Omental fat pad (tissue), 4 donors: ENCODE data around the gene SLC19A1. TPM values are rescaled to one million over a fixed set of nuclear protein-coding genes. Genes with fewer than 3 reads are reported as not detected.

Experiments used
- ATAC-seq: fragments of 150-250 bp; one replicate; pipeline ENCODE4 v1.9.1; 2016; ENCODE audit warnings: mild to moderate bottlenecking, moderate library complexity; ENCODE audit not compliant: low FRiP score
- DNase-seq: peaks from one replicate; pipeline ENCODE4 v3.0.0-alpha.2; 2019; ENCODE audit warnings: low spot score
- total RNA-seq, 4 donors: library from RNA; depleted of rRNA; stranded (reverse); fragments of >200 nt; gene quantifications; one replicate each; pipeline ENCODE4 v1.1.0, GENCODE V29; 2016
- TF ChIP-seq, protein P1 (sequence below), 3 donors: fragments of 450-650 bp; IDR thresholded peaks; one replicate each; pipeline ENCODE4 v1.5.1; 2016 to 2017; ENCODE audit warnings: antibody characterized with exemption in 3 of 3, mild to moderate bottlenecking in 3 of 3, moderate library complexity in 2 of 3

Gene SLC19A1
- total RNA-seq, 4 donors from 2014 or later = 5.8 to 18.6 (median 14.6) TPM

DNA sequence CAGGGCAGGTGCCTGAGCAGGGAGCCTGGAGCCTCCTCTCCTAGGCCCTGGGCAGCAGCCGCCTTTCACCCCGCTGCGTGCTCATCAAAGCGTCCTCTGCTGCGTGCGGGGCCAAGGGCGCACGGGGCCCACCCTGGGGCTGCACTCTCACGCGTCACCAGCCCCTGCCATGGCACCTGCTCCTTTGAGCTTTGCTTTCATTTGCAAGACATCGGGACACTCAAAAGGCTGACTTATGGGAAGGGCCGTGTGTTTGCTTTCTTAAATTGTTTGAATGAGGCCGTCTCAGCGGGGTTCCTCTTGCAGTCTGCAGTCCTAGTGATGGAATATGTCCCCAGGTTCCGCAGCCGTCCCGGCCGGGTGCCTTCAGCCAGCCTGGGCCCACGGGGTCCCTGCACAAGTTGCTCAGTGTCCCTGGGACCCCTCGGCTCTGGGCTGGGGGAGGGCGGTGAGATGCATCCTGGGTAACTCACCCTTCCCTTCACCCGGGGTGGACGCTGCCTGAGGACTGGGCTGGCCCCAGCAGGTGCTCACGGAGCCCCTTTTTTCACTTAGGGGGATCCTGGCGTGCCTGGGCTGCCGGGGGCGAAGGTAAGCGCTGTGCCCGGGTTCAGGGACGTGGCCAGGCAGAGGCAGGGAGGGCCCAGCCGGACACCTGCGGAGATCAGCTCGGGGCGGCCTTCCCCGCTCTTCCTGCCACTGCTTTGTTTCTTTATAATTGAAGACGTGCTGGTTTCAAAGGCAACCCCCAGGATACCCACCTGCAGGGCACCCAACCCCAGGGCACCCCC lies 53.1 kb downstream of the SLC19A1 start:
- DNase-seq = no peak
- no peak for ATAC-seq
- TF ChIP-seq, protein P1, sequence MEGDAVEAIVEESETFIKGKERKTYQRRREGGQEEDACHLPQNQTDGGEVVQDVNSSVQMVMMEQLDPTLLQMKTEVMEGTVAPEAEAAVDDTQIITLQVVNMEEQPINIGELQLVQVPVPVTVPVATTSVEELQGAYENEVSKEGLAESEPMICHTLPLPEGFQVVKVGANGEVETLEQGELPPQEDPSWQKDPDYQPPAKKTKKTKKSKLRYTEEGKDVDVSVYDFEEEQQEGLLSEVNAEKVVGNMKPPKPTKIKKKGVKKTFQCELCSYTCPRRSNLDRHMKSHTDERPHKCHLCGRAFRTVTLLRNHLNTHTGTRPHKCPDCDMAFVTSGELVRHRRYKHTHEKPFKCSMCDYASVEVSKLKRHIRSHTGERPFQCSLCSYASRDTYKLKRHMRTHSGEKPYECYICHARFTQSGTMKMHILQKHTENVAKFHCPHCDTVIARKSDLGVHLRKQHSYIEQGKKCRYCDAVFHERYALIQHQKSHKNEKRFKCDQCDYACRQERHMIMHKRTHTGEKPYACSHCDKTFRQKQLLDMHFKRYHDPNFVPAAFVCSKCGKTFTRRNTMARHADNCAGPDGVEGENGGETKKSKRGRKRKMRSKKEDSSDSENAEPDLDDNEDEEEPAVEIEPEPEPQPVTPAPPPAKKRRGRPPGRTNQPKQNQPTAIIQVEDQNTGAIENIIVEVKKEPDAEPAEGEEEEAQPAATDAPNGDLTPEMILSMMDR (IDR thresholded peaks at IDR 0.05) = no peak

DNA sequence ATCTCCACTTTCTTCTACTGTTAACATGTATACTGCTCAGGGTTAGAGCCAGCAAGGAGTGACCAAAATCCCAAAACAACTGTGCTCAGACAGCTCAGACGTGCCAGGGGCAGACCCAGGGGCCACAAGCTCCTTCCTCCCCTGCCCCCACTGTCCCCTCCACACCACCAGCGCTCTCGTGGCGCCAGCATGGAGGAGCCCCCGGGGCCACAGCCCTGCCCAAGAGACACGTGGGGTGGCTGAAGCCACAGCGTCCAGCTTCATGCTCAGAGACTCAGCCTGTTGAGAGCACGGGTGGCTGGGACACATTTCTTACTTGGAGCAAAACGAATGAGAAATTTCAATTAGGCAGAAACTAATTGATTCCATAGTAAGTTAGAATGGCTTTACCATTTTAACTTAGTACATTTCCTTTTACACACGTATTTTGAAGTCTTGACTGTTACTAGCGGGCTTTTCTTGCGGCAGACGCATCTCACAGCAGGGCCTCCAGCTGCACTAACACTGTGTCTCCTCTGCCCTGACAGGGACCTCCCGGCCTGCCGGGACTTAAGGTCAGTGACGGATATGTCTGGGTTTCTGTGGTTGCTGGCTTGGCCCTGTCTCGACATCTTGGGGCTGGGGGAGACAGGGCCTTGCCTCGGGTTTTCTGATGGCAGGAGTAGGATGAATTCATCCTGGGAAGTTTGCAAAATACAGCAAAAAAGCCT lies 54.2 kb downstream of the SLC19A1 start:
- DNase-seq (no peak), ATAC-seq (no peak)
- TF ChIP-seq, protein P1 (IDR thresholded peaks at IDR 0.05) = no peak

DNA sequence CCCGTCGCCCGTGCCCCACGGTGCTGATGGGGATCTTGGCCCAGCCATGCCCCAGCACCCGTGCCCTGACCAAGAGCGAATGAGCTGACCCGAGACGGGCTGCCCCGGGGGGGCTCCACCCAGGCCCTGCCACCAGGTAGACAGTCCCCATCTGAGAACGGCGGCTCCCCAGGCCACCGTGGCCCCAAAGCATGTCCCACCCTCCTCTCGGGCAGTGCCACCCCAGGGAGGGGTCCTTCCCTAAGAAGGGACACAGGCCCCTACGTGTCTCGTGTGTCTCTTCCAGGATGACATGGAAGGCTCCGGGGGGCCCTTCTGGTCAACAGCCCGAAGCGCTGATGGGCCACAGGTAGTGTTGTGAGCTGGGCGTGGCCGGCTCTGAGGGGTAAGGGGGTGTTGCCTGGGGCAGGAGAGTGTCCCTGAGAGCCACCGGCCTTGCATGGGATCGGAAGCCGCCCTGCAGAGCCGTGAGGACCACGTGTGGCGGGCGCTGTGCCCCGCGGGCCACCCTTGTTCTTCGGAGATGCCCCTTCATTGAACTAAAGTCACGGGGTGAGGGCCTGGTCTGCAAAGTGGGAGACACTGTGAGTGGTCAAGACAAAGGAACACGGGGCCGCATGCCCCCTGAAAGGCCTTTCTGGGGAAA lies 55.0 kb downstream of the SLC19A1 start:
- TF ChIP-seq, protein P1 (IDR thresholded peaks at IDR 0.05) = no peak
- no peak for ATAC-seq

DNA sequence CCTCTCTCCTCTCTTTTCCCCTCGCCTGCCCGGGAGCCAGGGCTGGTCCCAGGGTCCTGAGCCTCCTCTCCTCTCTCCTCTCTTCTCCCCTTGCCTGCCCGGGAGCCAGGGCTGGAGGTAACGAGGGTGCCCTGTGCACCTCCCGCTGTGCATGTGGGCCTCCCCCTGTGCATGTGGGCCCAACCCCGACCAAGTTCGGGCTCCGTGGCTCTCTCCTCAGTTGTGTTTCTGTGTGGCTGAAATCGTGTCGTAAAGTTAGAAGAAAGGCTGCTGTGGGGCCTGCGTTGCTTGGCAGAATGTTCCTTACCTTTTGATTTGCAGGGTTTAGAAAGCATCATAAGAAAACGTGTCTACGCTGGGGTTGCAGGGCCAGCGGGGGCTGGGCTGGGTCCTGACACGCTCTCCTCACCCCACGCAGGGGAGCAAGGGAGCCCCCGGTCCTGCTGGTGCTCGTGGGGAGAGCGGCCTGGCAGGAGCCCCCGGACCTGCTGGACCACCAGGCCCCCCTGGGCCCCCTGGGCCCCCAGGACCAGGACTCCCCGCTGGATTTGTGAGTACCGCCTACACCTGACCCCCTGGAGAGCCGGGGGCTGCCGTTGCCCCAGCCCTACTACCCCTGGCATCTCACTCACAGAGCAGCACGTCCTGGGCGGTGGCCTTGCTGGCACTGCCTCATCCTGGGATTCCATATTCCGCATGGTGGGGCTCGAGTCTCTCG lies 55.6 kb downstream of the SLC19A1 start:
- DNase-seq (no peak), ATAC-seq (no peak)
- TF ChIP-seq, protein P1 (IDR thresholded peaks at IDR 0.05) = no peak

More for the DNA sequence above, 55.0 kb downstream of the SLC19A1 start:
- DNase-seq = no peak

DNA sequence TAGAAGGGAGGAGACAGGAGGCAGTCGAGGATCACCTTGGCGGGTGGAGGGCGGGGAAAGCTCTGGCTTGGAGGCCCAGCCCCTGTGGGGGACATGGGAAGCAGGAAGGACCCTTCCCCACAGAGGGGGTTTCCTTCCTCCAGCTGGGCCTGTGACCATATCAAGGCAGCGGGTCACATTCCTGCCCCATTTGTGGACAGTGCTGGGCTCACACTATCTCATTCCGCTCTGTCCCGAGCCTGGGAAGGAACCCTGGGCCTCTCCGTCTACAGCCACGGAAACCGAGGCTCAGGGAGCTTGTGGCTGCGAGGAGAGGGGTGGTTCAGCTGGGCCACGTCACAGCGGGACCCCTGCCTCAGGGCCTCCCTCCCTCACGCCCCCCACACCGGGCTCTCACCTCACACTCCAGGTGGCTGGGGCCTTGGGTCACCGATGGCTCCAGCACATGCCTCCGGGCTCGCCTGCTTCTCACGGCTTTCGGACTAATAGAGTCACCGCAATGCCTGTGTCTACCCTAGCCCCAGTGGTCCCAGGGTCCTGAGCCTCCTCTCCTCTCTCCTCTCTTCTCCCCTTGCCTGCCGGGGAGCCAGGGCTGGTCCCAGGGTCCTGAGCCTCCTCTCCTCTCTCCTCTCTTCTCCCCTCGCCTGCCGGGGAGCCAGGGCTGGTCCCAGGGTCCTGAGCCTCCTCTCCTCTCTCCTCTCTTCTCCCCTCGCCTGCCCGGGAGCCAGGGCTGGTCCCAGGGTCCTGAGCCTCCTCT lies 56.4 kb downstream of the SLC19A1 start:
- ATAC-seq = no peak
- no peak for DNase-seq
- TF ChIP-seq, protein P1 (IDR thresholded peaks at IDR 0.05) = no peak

DNA sequence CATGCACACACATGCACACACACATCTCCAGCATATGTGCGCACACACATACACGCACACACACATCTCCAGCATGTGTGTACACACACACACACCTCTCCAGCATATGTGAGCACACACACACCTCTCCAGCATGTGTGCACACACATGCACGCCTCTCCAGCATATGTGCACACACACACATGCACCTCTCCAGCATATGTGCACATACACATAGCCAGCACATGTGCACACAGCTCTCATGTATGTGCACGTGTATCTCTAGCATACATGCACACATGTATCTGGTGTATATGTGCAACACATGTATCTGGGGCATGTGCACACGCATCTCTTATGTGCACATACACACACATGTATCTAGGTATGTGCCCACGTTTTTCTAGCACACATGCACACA lies 57.9 kb downstream of the SLC19A1 start:
- ATAC-seq (no peak), DNase-seq (no peak)
- TF ChIP-seq, protein P1 (IDR thresholded peaks at IDR 0.05) = no peak
